NCI-H748 (cell line): ENCODE results near the gene COL23A1.
A peak's percentile ranks its signal among the peaks of the same experiment; 100 is the strongest.

Experiments used
- DNase-seq: peaks from one replicate; lab custom pipeline; 2025; ENCODE audit not compliant: unreplicated experiment; lab: John Stamatoyannopoulos, UW

The COL23A1 gene

GRCh38 chr5:178312880-178313282 is 277.3 kb downstream of the COL23A1 start:
- DNase-seq = no peak

- no peak for DNase-seq
These were observed 279.9 kb downstream of the COL23A1 start for GRCh38 chr5:178310130-178310865.

- DNase-seq = no peak
These were observed 280.8 kb downstream of the COL23A1 start for GRCh38 chr5:178309271-178310013.

GRCh38 chr5:178308541-178309092 is 281.6 kb downstream of the COL23A1 start:
- no peak for DNase-seq

- DNase-seq = no peak
These were observed 282.7 kb downstream of the COL23A1 start for GRCh38 chr5:178307267-178308045.

- DNase-seq = no peak
These were observed 283.6 kb downstream of the COL23A1 start for GRCh38 chr5:178306430-178307225.

GRCh38 chr5:178305801-178306200 is 284.4 kb downstream of the COL23A1 start:
- DNase-seq = no peak

GRCh38 chr5:178304761-178305645 is 285.2 kb downstream of the COL23A1 start:
- no peak for DNase-seq

- no peak for DNase-seq
These were observed 286.2 kb downstream of the COL23A1 start for GRCh38 chr5:178304016-178304415.

GRCh38 chr5:178302321-178302720 is 287.9 kb downstream of the COL23A1 start:
- DNase-seq = peak; percentile 64

GRCh38 chr5:178301641-178302040 is 288.6 kb downstream of the COL23A1 start:
- peak; percentile 85 for DNase-seq

GRCh38 chr5:178298283-178298807 is 291.8 kb downstream of the COL23A1 start:
- DNase-seq = no peak

GRCh38 chr5:178297751-178298150 is 292.4 kb downstream of the COL23A1 start:
- no peak for DNase-seq

- DNase-seq = no peak
These were observed 294.1 kb downstream of the COL23A1 start for GRCh38 chr5:178296066-178296465.

GRCh38 chr5:178295589-178295988 is 294.6 kb downstream of the COL23A1 start:
- no peak for DNase-seq

- no peak for DNase-seq
These were observed 296.4 kb downstream of the COL23A1 start for GRCh38 chr5:178293815-178294214.

GRCh38 chr5:178293400-178293799 is 296.8 kb downstream of the COL23A1 start:
- DNase-seq = peak; percentile 14

GRCh38 chr5:178292826-178293205 is 297.4 kb downstream of the COL23A1 start:
- DNase-seq = no peak
